ENCODE results near the gene COL15A1. TPM values are rescaled to one million over a fixed set of nuclear protein-coding genes. Genes with fewer than 3 reads are reported as not detected.

COL15A1 gene
- total and polyA plus RNA-seq, 3 experiments from 2014 or later: 0.07 TPM; not detected in 2

GRCh38 chr9:99101271-99101670 lies 157.6 kb downstream of the COL15A1 start:
- H3K27me3 ChIP-seq (ENCODE audit: insufficient read depth, low read length, poor library complexity, severe bottlenecking): no peaks in the 10 kb centered on the region
- H3K27ac Mint-ChIP-seq: peak overlapping the region in 5 of 8 donors; percentile 5 to 92 (median 66)
- peaks cover 12% of the 10 kb centered on the region for H3K4me1 ChIP-seq (ENCODE audit: insufficient read depth, low read length)
- H3K4me1 Mint-ChIP-seq: peaks cover 62 to 70% (median 68%) of the 10 kb centered on the region in 3 donors
- peak overlapping the region in 2 of 7 donors; percentile 59 to 73 for H3K4me3 Mint-ChIP-seq
- ChIA-PET CTCF (interaction anchor here (1.3 to 6.1 kb wide), 3 partner anchors 19 to 101 kb away, joined by 3 to 39 read pairs (median 3); no protein-coding TSS in a partner anchor), POLR2A (interaction anchor here (1.0 kb wide), 1 partner anchor 46 kb away, joined by 4 read pairs; no protein-coding TSS in a partner anchor)
- no peak overlapping the region for H3K27ac ChIP-seq (ENCODE audit: low read depth, low read length)
- peaks cover 0 to 6% (median 0%) of the 10 kb centered on the region in 3 donors for H3K36me3 Mint-ChIP-seq
- H3K4me3 ChIP-seq (ENCODE audit: low read length): no peak overlapping the region
- H3K9me3 ChIP-seq (ENCODE audit: low read length): no peaks in the 10 kb centered on the region
- no peak for DNase-seq
- no peaks in the 10 kb centered on the region for H3K36me3 ChIP-seq (ENCODE audit: insufficient read depth, low read length)
- peaks cover 0 to 6% (median 3%) of the 10 kb centered on the region in 5 donors for H3K9me3 Mint-ChIP-seq
- H3K27me3 Mint-ChIP-seq: no peaks in the 10 kb centered on the region

GRCh38 chr9:99101812-99102211 lies 158.1 kb downstream of the COL15A1 start:
- Histone ChIP-seq H3K27me3 (ENCODE audit: insufficient read depth, low read length, poor library complexity, severe bottlenecking) (no peaks in the 10 kb centered on the region), H3K36me3 (ENCODE audit: insufficient read depth, low read length) (no peaks in the 10 kb centered on the region), H3K9me3 (ENCODE audit: low read length) (no peaks in the 10 kb centered on the region), H3K4me1 (ENCODE audit: insufficient read depth, low read length) (peaks cover 17% of the 10 kb centered on the region), H3K4me3 (ENCODE audit: low read length) (no peak overlapping the region), H3K27ac (ENCODE audit: low read depth, low read length) (no peak overlapping the region)
- no peaks in the 10 kb centered on the region for H3K27me3 Mint-ChIP-seq
- H3K27ac Mint-ChIP-seq: peak overlapping the region in 1 of 8 donors; percentile 45
- ChIA-PET CTCF (interaction anchor here (0.9 to 6.1 kb wide), 4 partner anchors 18 to 101 kb away, joined by 3 to 39 read pairs (median 3); no protein-coding TSS in a partner anchor), POLR2A (interaction anchor here (1.0 kb wide), 1 partner anchor 47 kb away, joined by 4 read pairs; no protein-coding TSS in a partner anchor)
- peaks cover 0 to 6% (median 3%) of the 10 kb centered on the region in 5 donors for H3K9me3 Mint-ChIP-seq
- no peak for DNase-seq
- H3K4me3 Mint-ChIP-seq: no peak overlapping the region
- peaks cover 0 to 6% (median 0%) of the 10 kb centered on the region in 3 donors for H3K36me3 Mint-ChIP-seq
- H3K4me1 Mint-ChIP-seq: peaks cover 62 to 70% (median 68%) of the 10 kb centered on the region in 3 donors

- no peak for DNase-seq
- CTCF ChIA-PET: interaction anchor here (0.9 to 6.1 kb wide), 15 partner anchors 10 to 103 kb away, joined by 3 to 39 read pairs (median 8); no protein-coding TSS in a partner anchor
- Histone ChIP-seq H3K4me1 (ENCODE audit: insufficient read depth, low read length) (peaks cover 32% of the 10 kb centered on the region), H3K27ac (ENCODE audit: low read depth, low read length) (no peak overlapping the region), H3K27me3 (ENCODE audit: insufficient read depth, low read length, poor library complexity, severe bottlenecking) (no peaks in the 10 kb centered on the region), H3K36me3 (ENCODE audit: insufficient read depth, low read length) (no peaks in the 10 kb centered on the region), H3K4me3 (ENCODE audit: low read length) (no peak overlapping the region), H3K9me3 (ENCODE audit: low read length) (no peaks in the 10 kb centered on the region)
- H3K4me1 Mint-ChIP-seq: peaks cover 69 to 72% (median 72%) of the 10 kb centered on the region in 3 donors
- H3K27ac Mint-ChIP-seq: peak overlapping the region in 7 of 8 donors; percentile 32 to 99 (median 79)
- H3K27me3 Mint-ChIP-seq: no peaks in the 10 kb centered on the region
- peak overlapping the region; percentile 19 to 93 (median 81) for H3K4me3 Mint-ChIP-seq
- peaks cover 0 to 6% (median 3%) of the 10 kb centered on the region in 5 donors for H3K9me3 Mint-ChIP-seq
- POLR2A ChIA-PET: interaction anchor here (0.9 to 5.5 kb wide), 7 partner anchors 10 to 118 kb away, joined by 3 to 29 read pairs (median 6); partner anchors contain the start of genes ALG2 and SEC61B
- H3K36me3 Mint-ChIP-seq: peaks cover 0 to 6% (median 0%) of the 10 kb centered on the region in 3 donors
Measured at GRCh38 chr9:99103054-99103895, 159.6 kb downstream of the COL15A1 start.

- Mint-ChIP-seq H3K4me1 (peaks cover 71 to 75% (median 74%) of the 10 kb centered on the region in 3 donors), H3K36me3 (peaks cover 0 to 6% (median 0%) of the 10 kb centered on the region in 3 donors), H3K27me3 (no peaks in the 10 kb centered on the region), H3K4me3 (peak overlapping the region; percentile 81 to 93 (median 84)), H3K27ac (peak overlapping the region; percentile 79 to 99 (median 90)), H3K9me3 (peaks cover 0 to 6% (median 3%) of the 10 kb centered on the region in 5 donors)
- H3K27me3 ChIP-seq (ENCODE audit: insufficient read depth, low read length, poor library complexity, severe bottlenecking): no peaks in the 10 kb centered on the region
- H3K36me3 ChIP-seq (ENCODE audit: insufficient read depth, low read length): no peaks in the 10 kb centered on the region
- H3K27ac ChIP-seq (ENCODE audit: low read depth, low read length): peak overlapping the region; percentile 64
- ChIA-PET CTCF (interaction anchor here (0.9 to 6.1 kb wide), 16 partner anchors 9 to 103 kb away, joined by 3 to 39 read pairs (median 8); no protein-coding TSS in a partner anchor), POLR2A (interaction anchor here (0.9 to 5.5 kb wide), 9 partner anchors 10 to 118 kb away, joined by 3 to 29 read pairs (median 6); partner anchors contain the start of genes ALG2 and SEC61B)
- H3K4me3 ChIP-seq (ENCODE audit: low read length): peak overlapping the region; percentile 66
- H3K4me1 ChIP-seq (ENCODE audit: insufficient read depth, low read length): peaks cover 39% of the 10 kb centered on the region
- DNase-seq: peak in 1 of 5 donors; percentile 8
- H3K9me3 ChIP-seq (ENCODE audit: low read length): no peaks in the 10 kb centered on the region
Measured at GRCh38 chr9:99103901-99104458, 160.3 kb downstream of the COL15A1 start.

- H3K36me3 ChIP-seq (ENCODE audit: insufficient read depth, low read length): no peaks in the 10 kb centered on the region
- H3K27ac ChIP-seq (ENCODE audit: low read depth, low read length): peak within 1 kb of the TSS; percentile 64
- H3K27me3 ChIP-seq (ENCODE audit: insufficient read depth, low read length, poor library complexity, severe bottlenecking): no peaks in the 10 kb centered on the region
- ChIA-PET POLR2A (interaction anchor here (0.7 to 5.5 kb wide), 11 partner anchors 9 to 117 kb away, joined by 3 to 29 read pairs (median 6); partner anchors contain the start of genes ALG2 and SEC61B), CTCF (interaction anchor here (0.6 to 6.1 kb wide), 17 partner anchors 9 to 104 kb away, joined by 3 to 39 read pairs (median 8); no protein-coding TSS in a partner anchor)
- DNase-seq: peak; percentile 90 to 94 (median 92)
- H3K4me3 ChIP-seq (ENCODE audit: low read length): peak within 1 kb of the TSS; percentile 66
- Mint-ChIP-seq H3K4me1 (peaks cover 71 to 75% (median 74%) of the 10 kb centered on the region in 3 donors), H3K27ac (peak within 1 kb of the TSS; percentile 79 to 99 (median 92)), H3K27me3 (no peaks in the 10 kb centered on the region), H3K36me3 (peaks cover 0 to 6% (median 0%) of the 10 kb centered on the region in 3 donors), H3K9me3 (peaks cover 0 to 3% (median under 1%) of the 10 kb centered on the region in 5 donors), H3K4me3 (peak within 1 kb of the TSS; percentile 85 to 94 (median 93))
- H3K9me3 ChIP-seq (ENCODE audit: low read length): no peaks in the 10 kb centered on the region
- H3K4me1 ChIP-seq (ENCODE audit: insufficient read depth, low read length): peaks cover 45% of the 10 kb centered on the region
Measured at GRCh38 chr9:99104459-99105151, 160.9 kb downstream of the COL15A1 start, which contains the start of gene TGFBR1. Gene TGFBR1, plus strand, starts transcription at chr9:99105113. Its CDS starts 93 bp downstream, at chr9:99105206.

- H3K27ac ChIP-seq (ENCODE audit: low read depth, low read length): peak overlapping the region; percentile 53
- peak overlapping the region; percentile 47 to 94 (median 85) for H3K27ac Mint-ChIP-seq
- ChIA-PET CTCF (interaction anchor here (0.6 to 6.1 kb wide), 15 partner anchors 9 to 105 kb away, joined by 3 to 39 read pairs (median 5); no protein-coding TSS in a partner anchor), POLR2A (interaction anchor here (0.7 to 5.5 kb wide), 10 partner anchors 8 to 116 kb away, joined by 3 to 29 read pairs (median 6); partner anchors contain the start of genes ALG2 and SEC61B)
- peak in 4 of 5 donors; percentile 15 to 64 (median 40) for DNase-seq
- no peaks in the 10 kb centered on the region for H3K27me3 Mint-ChIP-seq
- H3K4me1 Mint-ChIP-seq: peaks cover 71 to 75% (median 74%) of the 10 kb centered on the region in 3 donors
- no peaks in the 10 kb centered on the region for H3K36me3 ChIP-seq (ENCODE audit: insufficient read depth, low read length)
- peaks cover 0 to 6% (median 2%) of the 10 kb centered on the region in 3 donors for H3K36me3 Mint-ChIP-seq
- peak overlapping the region; percentile 85 to 94 (median 92) for H3K4me3 Mint-ChIP-seq
- H3K9me3 ChIP-seq (ENCODE audit: low read length): no peaks in the 10 kb centered on the region
- H3K4me1 ChIP-seq (ENCODE audit: insufficient read depth, low read length): peaks cover 52% of the 10 kb centered on the region
- H3K27me3 ChIP-seq (ENCODE audit: insufficient read depth, low read length, poor library complexity, severe bottlenecking): no peaks in the 10 kb centered on the region
- peak overlapping the region; percentile 62 for H3K4me3 ChIP-seq (ENCODE audit: low read length)
- no peaks in the 10 kb centered on the region for H3K9me3 Mint-ChIP-seq
Measured at GRCh38 chr9:99105152-99106043, 161.7 kb downstream of the COL15A1 start.
